ENCODE measurements around the gene SPIN2A. TPM values are rescaled to one million over a fixed set of nuclear protein-coding genes. Genes with fewer than 3 reads are reported as not detected.
"Not testable (repeated sequence)": the region's sequence is repeated elsewhere in the genome, so short reads cannot be mapped to it uniquely, and the experiment has no call there.

The SPIN2A gene
- total RNA-seq, 2 donors from 2014 or later, result 1.2 to 1.5 TPM

DNA sequence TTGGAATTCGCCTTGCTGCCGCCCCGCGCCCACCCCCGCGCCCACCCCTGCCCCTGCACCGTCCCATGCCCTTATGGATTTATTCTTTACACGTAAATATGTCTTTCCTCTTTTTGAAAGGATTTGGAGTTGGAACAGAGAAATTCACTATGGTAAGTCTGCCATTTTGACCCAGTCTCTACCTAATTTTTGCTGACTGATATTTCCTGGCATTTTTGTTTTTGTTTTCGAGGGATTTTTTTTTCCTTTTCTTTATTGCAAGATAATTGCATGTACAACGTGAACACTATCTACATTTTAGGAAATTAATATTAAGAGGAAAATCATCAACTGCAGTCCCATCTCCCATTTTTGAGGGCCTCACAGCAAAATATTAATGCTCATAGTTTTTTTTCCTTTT is 15.4 kb downstream of the SPIN2A start:
- no peak for DNase-seq
- peak overlapping the region; percentile 97 for H3K27ac Mint-ChIP-seq
- TF ChIP-seq, protein P1, sequence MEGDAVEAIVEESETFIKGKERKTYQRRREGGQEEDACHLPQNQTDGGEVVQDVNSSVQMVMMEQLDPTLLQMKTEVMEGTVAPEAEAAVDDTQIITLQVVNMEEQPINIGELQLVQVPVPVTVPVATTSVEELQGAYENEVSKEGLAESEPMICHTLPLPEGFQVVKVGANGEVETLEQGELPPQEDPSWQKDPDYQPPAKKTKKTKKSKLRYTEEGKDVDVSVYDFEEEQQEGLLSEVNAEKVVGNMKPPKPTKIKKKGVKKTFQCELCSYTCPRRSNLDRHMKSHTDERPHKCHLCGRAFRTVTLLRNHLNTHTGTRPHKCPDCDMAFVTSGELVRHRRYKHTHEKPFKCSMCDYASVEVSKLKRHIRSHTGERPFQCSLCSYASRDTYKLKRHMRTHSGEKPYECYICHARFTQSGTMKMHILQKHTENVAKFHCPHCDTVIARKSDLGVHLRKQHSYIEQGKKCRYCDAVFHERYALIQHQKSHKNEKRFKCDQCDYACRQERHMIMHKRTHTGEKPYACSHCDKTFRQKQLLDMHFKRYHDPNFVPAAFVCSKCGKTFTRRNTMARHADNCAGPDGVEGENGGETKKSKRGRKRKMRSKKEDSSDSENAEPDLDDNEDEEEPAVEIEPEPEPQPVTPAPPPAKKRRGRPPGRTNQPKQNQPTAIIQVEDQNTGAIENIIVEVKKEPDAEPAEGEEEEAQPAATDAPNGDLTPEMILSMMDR (conservative IDR thresholded peaks at IDR 0.05), result no peak
- no peaks in the 10 kb centered on the region for H3K27me3 Mint-ChIP-seq (ENCODE audit: insufficient read depth)
- no CpG with 5 or more reads among the region's 10 CpGs for WGBS, 2 experiments (ENCODE audit: insufficient coverage in 1 of 2, insufficient read length in 1 of 2)
- H3K9me3 ChIP-seq (ENCODE audit: control insufficient read depth, low read length), result no peaks in the 10 kb centered on the region
- H3K4me3 Mint-ChIP-seq, result peak overlapping the region; percentile 83
- peak overlapping the region; percentile 34 for H3K9ac ChIP-seq (ENCODE audit: extremely low read depth, low read length, poor library complexity, severe bottlenecking)
- no peaks in the 10 kb centered on the region for H3K4me1 ChIP-seq (ENCODE audit: control insufficient read depth, insufficient read depth, low read length)
- H3K27ac ChIP-seq (ENCODE audit: low read depth, low read length), result no peak overlapping the region
- H3K4me1 Mint-ChIP-seq, result peaks cover 4% of the 10 kb centered on the region
- peak overlapping the region; percentile 85 for H3K4me3 ChIP-seq (ENCODE audit: low read length)
- H3K27me3 ChIP-seq (ENCODE audit: control insufficient read depth, insufficient read depth, low read length, poor library complexity, severe bottlenecking), result no peaks in the 10 kb centered on the region
- H3K36me3 Mint-ChIP-seq (ENCODE audit: low read depth), result peaks cover 9% of the 10 kb centered on the region
- peaks cover 33% of the 10 kb centered on the region for H3K9me3 Mint-ChIP-seq
- H3K36me3 ChIP-seq (ENCODE audit: control insufficient read depth, insufficient read depth, low read length), result no peaks in the 10 kb centered on the region

DNA sequence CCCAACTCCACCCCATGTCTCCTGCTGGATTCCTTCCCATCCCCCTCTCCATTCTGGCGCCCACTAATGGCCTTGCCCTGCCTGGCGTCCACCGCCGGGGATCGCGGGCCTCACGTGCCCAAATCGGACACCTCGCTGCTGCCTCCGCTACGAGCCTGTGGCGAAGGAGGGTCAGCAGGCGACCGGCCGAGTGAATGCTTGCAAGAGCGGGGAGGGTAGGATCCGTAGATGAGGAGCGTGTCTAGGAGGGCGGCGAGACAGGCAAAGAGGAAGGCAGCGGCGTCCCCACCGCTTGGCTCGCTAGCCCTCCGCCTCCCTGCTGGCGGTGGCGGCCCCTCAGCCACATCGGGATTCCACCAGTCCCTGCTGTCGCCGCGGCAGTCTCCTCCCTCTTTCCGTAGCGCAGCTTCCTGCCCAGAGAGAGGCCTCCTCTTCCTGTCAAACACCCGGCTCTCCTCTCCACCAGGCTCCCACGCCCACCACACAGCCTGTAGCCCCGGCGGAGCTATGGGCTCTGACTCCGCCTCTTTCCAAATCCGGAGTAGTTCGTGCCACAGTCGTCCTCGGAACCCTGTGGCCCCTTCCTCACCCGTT is 15.9 kb downstream of the SPIN2A start, which contains the start of gene SPIN2B:
SPIN2B (minus strand) TSS at position 387 of the 594 bp plus-strand sequence.
- Histone ChIP-seq H3K9me3 (ENCODE audit: control insufficient read depth, low read length) (no peaks in the 10 kb centered on the region), H3K9ac (ENCODE audit: extremely low read depth, low read length, poor library complexity, severe bottlenecking) (peak within 1 kb of the TSS; percentile 41), H3K4me3 (ENCODE audit: low read length) (peak within 1 kb of the TSS; percentile 85), H3K4me1 (ENCODE audit: control insufficient read depth, insufficient read depth, low read length) (no peaks in the 10 kb centered on the region), H3K27me3 (ENCODE audit: control insufficient read depth, insufficient read depth, low read length, poor library complexity, severe bottlenecking) (no peaks in the 10 kb centered on the region), H3K27ac (ENCODE audit: low read depth, low read length) (peak within 1 kb of the TSS; percentile 66), H3K36me3 (ENCODE audit: control insufficient read depth, insufficient read depth, low read length) (peaks cover 2% of the 10 kb centered on the region)
- Mint-ChIP-seq H3K36me3 (ENCODE audit: low read depth) (peaks cover 9% of the 10 kb centered on the region), H3K4me3 (peak within 1 kb of the TSS; percentile 83), H3K9me3 (peaks cover 33% of the 10 kb centered on the region), H3K27ac (peak within 1 kb of the TSS; percentile 97), H3K4me1 (peaks cover 4% of the 10 kb centered on the region), H3K27me3 (ENCODE audit: insufficient read depth) (no peaks in the 10 kb centered on the region)
- peak; percentile 95 for DNase-seq
- 0% methylated on average over 1 to 41 of the region's 43 CpGs for WGBS, 2 experiments (ENCODE audit: insufficient coverage in 1 of 2, insufficient read length in 1 of 2)
- TF ChIP-seq, protein P1 (conservative IDR thresholded peaks at IDR 0.05), result peak; percentile 31

- H3K9ac ChIP-seq (ENCODE audit: extremely low read depth, low read length, poor library complexity, severe bottlenecking), result peak overlapping the region; percentile 41
- not testable (repeated sequence) for H3K36me3 Mint-ChIP-seq (ENCODE audit: low read depth)
These were observed 16.5 kb downstream of the SPIN2A start for GRCh38 chrX:57120619-57121161.

More at GRCh38 chrX:57120619-57121161, 16.5 kb downstream of the SPIN2A start:
- DNase-seq, result peak; percentile 53
- peak overlapping the region; percentile 83 for H3K4me3 Mint-ChIP-seq
- H3K4me1 ChIP-seq (ENCODE audit: control insufficient read depth, insufficient read depth, low read length); H3K27ac ChIP-seq (ENCODE audit: low read depth, low read length); H3K36me3 ChIP-seq (ENCODE audit: control insufficient read depth, insufficient read depth, low read length); H3K27me3 ChIP-seq (ENCODE audit: control insufficient read depth, insufficient read depth, low read length, poor library complexity, severe bottlenecking); H3K4me1 Mint-ChIP-seq; H3K9me3 ChIP-seq (ENCODE audit: control insufficient read depth, low read length); H3K27me3 Mint-ChIP-seq (ENCODE audit: insufficient read depth): not testable (repeated sequence)
- 1 to 10% methylated on average over 2 to 10 of the region's 12 CpGs for WGBS, 2 experiments (ENCODE audit: insufficient coverage in 1 of 2, insufficient read length in 1 of 2)
- peaks cover 38% of the 10 kb centered on the region for H3K9me3 Mint-ChIP-seq
- H3K27ac Mint-ChIP-seq, result peak overlapping the region; percentile 97
- H3K4me3 ChIP-seq (ENCODE audit: low read length), result peak overlapping the region; percentile 85
